AG08396 (cell line): Measurements from ENCODE around the gene AGAP1.
"Not testable (repeated sequence)": the region's sequence is repeated elsewhere in the genome, so short reads cannot be mapped to it uniquely, and the experiment has no call there.

ENCODE experiments used
- DNase-seq: peaks from one replicate; pipeline ENCODE4 v3.0.0; 2012; ENCODE audit warnings: low spot score, mixed read lengths

Gene AGAP1

GRCh38 chr2:235737840-235738239 is 244.0 kb downstream of the AGAP1 start:
- DNase-seq: no peak

- DNase-seq: no peak
Observed at GRCh38 chr2:235739704-235740415, 246.0 kb downstream of the AGAP1 start.

GRCh38 chr2:235740821-235741220 is 247.0 kb downstream of the AGAP1 start:
- DNase-seq: no peak

- DNase-seq: no peak
Observed at GRCh38 chr2:235744161-235744560, 250.3 kb downstream of the AGAP1 start.

- DNase-seq: no peak
Observed at GRCh38 chr2:235745597-235745996, 251.8 kb downstream of the AGAP1 start.

- peak; percentile 89 for DNase-seq
Observed at GRCh38 chr2:235746257-235746934, 252.6 kb downstream of the AGAP1 start.

GRCh38 chr2:235747001-235747785 is 253.3 kb downstream of the AGAP1 start:
- no peak for DNase-seq

GRCh38 chr2:235747786-235748091 is 253.9 kb downstream of the AGAP1 start:
- DNase-seq: no peak

- DNase-seq: peak; percentile 77
Observed at GRCh38 chr2:235749121-235749770, 255.4 kb downstream of the AGAP1 start.

GRCh38 chr2:235749771-235750160 is 255.9 kb downstream of the AGAP1 start:
- no peak for DNase-seq

- no peak for DNase-seq
Observed at GRCh38 chr2:235752846-235753245, 259.0 kb downstream of the AGAP1 start.

- no peak for DNase-seq
Observed at GRCh38 chr2:235754357-235755207, 260.7 kb downstream of the AGAP1 start.

GRCh38 chr2:235756491-235756890 is 262.6 kb downstream of the AGAP1 start:
- no peak for DNase-seq

- no peak for DNase-seq
Observed at GRCh38 chr2:235757212-235757611, 263.4 kb downstream of the AGAP1 start.

- DNase-seq: no peak
Observed at GRCh38 chr2:235757640-235758039, 263.8 kb downstream of the AGAP1 start.

GRCh38 chr2:235762832-235763598 is 269.2 kb downstream of the AGAP1 start:
- DNase-seq: no peak

GRCh38 chr2:235763816-235764215 is 270.0 kb downstream of the AGAP1 start:
- DNase-seq: no peak

GRCh38 chr2:235764478-235764877 is 270.6 kb downstream of the AGAP1 start:
- DNase-seq: not testable (repeated sequence)

- DNase-seq: peak; percentile 45
Observed at GRCh38 chr2:235765181-235765820, 271.5 kb downstream of the AGAP1 start.

GRCh38 chr2:235766278-235766677 is 272.4 kb downstream of the AGAP1 start:
- peak; percentile 84 for DNase-seq
